GM12878 (cell line): ENCODE data around the gene C9orf50. TPM values are rescaled to one million over a fixed set of nuclear protein-coding genes. Genes with fewer than 3 reads are reported as not detected.

Experiments
- ATAC-seq: fragments of 200-7000 bp; cut with Tn5 transposase; 3 replicates; pipeline ENCODE4 v1.9.1; 2020; ENCODE audit warnings: mild to moderate bottlenecking, moderate library complexity
- BruUV-seq: library from RNA; stranded (reverse); fragments of 400-500 nt; replicated peaks from 2 replicates; lab custom pipeline; 2021; lab: Mats Ljungman, UMichigan
- CTCF ChIA-PET: fragments of 300-600 bp; sonication (Branson Sonifier 250); formaldehyde crosslinking; extraction: SDS; loops from one replicate; lab custom pipeline; 2021; ENCODE audit warnings: inconsistent platforms; lab: Yijun Ruan, JAX
- POLR2A ChIA-PET: fragments of 350-600 bp; formaldehyde crosslinking; extraction: SDS; loops from one replicate; lab custom pipeline; 2021; ENCODE audit warnings: inconsistent platforms; lab: Charles Lee
- RAD21 ChIA-PET: fragments of 300-600 bp; sonication (Branson Sonifier 250); formaldehyde crosslinking; loops from one replicate; lab custom pipeline; 2023; ENCODE audit warnings: antibody characterized with exemption; ENCODE audit not compliant: unreplicated experiment; lab: Charles Lee
- SMC1A ChIA-PET: fragments of 300-600 bp; sonication (Branson Sonifier 250); formaldehyde crosslinking; loops from one replicate; lab custom pipeline; 2023; ENCODE audit not compliant: unreplicated experiment, uncharacterized antibody; lab: Charles Lee
- DNase-seq: peaks from one replicate; pipeline ENCODE4 v3.0.0-alpha.2; 2011; ENCODE audit warnings: low read depth, low spot score
- FAIRE-seq: peaks from 3 replicates; lab custom pipeline; 2011; peaks lifted over from hg19 to GRCh38; lab: Jason Lieb, UNC
- H2AFZ ChIP-seq: 2 replicates; pipeline ENCODE4 v1.6.0; 2011; ENCODE audit warnings: low read depth, low read length, control low read depth; ENCODE audit not compliant: control insufficient read depth
- H3K27ac ChIP-seq: 2 replicates; pipeline ENCODE4 v1.5.1; 2011; ENCODE audit warnings: control low read depth; ENCODE audit not compliant: control insufficient read depth, insufficient read depth
- H3K27me3 ChIP-seq, 2 experiments: replicated peaks in 1 of 2; 2 replicates each; pipeline versions ENCODE4 v1.6.0 to v1.6.1; 2011; ENCODE audit warnings: low read length in 1 of 2; ENCODE audit not compliant: control insufficient read depth in 2 of 2, insufficient read depth in 2 of 2
- H3K36me3 ChIP-seq, 2 experiments: 2 replicates each; pipeline ENCODE4 v1.5.1; 2011; ENCODE audit warnings: low read length in 1 of 2; ENCODE audit not compliant: control insufficient read depth in 2 of 2, insufficient read depth in 2 of 2
- H3K4me1 ChIP-seq: 2 replicates; pipeline ENCODE4 v1.6.1; 2011; ENCODE audit warnings: mild to moderate bottlenecking, low read length, moderate library complexity, mixed read lengths; ENCODE audit not compliant: control insufficient read depth, insufficient read depth
- H3K4me2 ChIP-seq: 2 replicates; pipeline ENCODE4 v1.6.0; 2011; ENCODE audit warnings: control low read depth; ENCODE audit not compliant: control insufficient read depth, insufficient read depth
- H3K4me3 ChIP-seq: fragments of 200-600 bp; sonication (generic); 2 replicates; pipeline ENCODE4 v1.5.1; 2016
- H3K79me2 ChIP-seq: 2 replicates; pipeline ENCODE4 v1.6.0; 2011; ENCODE audit warnings: low read length; ENCODE audit not compliant: control insufficient read depth, insufficient read depth
- H3K9ac ChIP-seq: 2 replicates; pipeline ENCODE4 v1.8.0; 2011; ENCODE audit warnings: low read length, control low read depth, mixed read lengths; ENCODE audit not compliant: control insufficient read depth, insufficient read depth
- H3K9me3 ChIP-seq: replicated peaks from 3 replicates; pipeline ENCODE4 v1.5.1; 2011; ENCODE audit warnings: mild to moderate bottlenecking, low read length; ENCODE audit not compliant: control insufficient read depth, insufficient read depth
- H4K20me1 ChIP-seq: 2 replicates; pipeline ENCODE4 v1.6.0; 2011; ENCODE audit not compliant: control insufficient read depth, insufficient read depth
- ATF7 ChIP-seq: fragments of 450-650 bp; IDR thresholded peaks from 2 replicates; pipeline ENCODE4 v1.6.1; 2016; ENCODE audit warnings: low read depth, mild to moderate bottlenecking
- BMI1 ChIP-seq: fragments of 450-650 bp; IDR thresholded peaks from 2 replicates; pipeline ENCODE4 v1.6.1; 2016; ENCODE audit warnings: mild to moderate bottlenecking, moderate library complexity, borderline replicate concordance
- CBX5 ChIP-seq: sonication (generic); IDR thresholded peaks from 2 replicates; pipeline ENCODE4 v1.6.1; 2016; ENCODE audit warnings: low read depth, moderate library complexity, mild to moderate bottlenecking, inconsistent platforms
- CHD2 ChIP-seq: IDR thresholded peaks from 2 replicates; pipeline ENCODE4 v1.6.1; 2011; ENCODE audit warnings: low read depth, low read length, improper control_type of control experiment, borderline replicate concordance
- FOS ChIP-seq: IDR thresholded peaks from 3 replicates; pipeline ENCODE4 v1.6.1; 2011; ENCODE audit warnings: borderline replicate concordance; ENCODE audit not compliant: insufficient read length; ENCODE audit errors: extremely low read depth
- IKZF1 ChIP-seq: fragments of 450-650 bp; conservative IDR thresholded peaks from 2 replicates; pipeline ENCODE4 v1.6.1; 2017; ENCODE audit warnings: antibody characterized with exemption, mild to moderate bottlenecking
- MXI1 ChIP-seq: fragments of 150-350 bp; IDR thresholded peaks from 2 replicates; pipeline ENCODE4 v1.6.1; 2011; ENCODE audit warnings: low read depth, mild to moderate bottlenecking, inconsistent platforms, low read length, improper control_type of control experiment
- POLR2AphosphoS5 ChIP-seq: IDR thresholded peaks from 2 replicates; pipeline ENCODE4 v1.6.1; 2011; ENCODE audit warnings: mild to moderate bottlenecking, low read length, inconsistent platforms
- RAD21 ChIP-seq: IDR thresholded peaks from 2 replicates; pipeline ENCODE4 v1.6.1; 2011; ENCODE audit warnings: mild to moderate bottlenecking, low read depth, low read length, moderate library complexity; ENCODE audit not compliant: insufficient read depth
- RFX5 ChIP-seq: IDR thresholded peaks from 2 replicates; pipeline ENCODE4 v1.6.1; 2011; ENCODE audit warnings: low read depth, low read length, improper control_type of control experiment
- SMC3 ChIP-seq: IDR thresholded peaks from 2 replicates; pipeline ENCODE4 v1.6.1; 2011; ENCODE audit warnings: low read length, improper control_type of control experiment, borderline replicate concordance
- WGBS: methylation state at CpG from one replicate; pipeline ENCODE4 v1.1.6; 2016; ENCODE audit warnings: low lambda C conversion rate; ENCODE audit not compliant: insufficient replicate concordance, insufficient coverage; ENCODE audit errors: missing lambda C conversion rate; 5-methylcytosine and 5-hydroxymethylcytosine counted together
- in situ Hi-C: fragments of 300-500 bp; cut with MboI; formaldehyde crosslinking; loops from 9 replicates; pipeline ENCODE4 v1.14.3; 2018; ENCODE audit warnings: mixed read lengths
- intact Hi-C: fragments of 100-400 bp; cut with micrococcal nuclease; formaldehyde crosslinking; loops from one replicate; pipeline ENCODE4 v1.14.2; 2022; ENCODE audit not compliant: unreplicated experiment
- polyA plus RNA-seq, 11 experiments: library from polyadenylated mRNA; depleted of rRNA in 4 of 11; unstranded in 6 of 11; stranded (reverse) in 5 of 11; fragments of >200 nt; fragmentation: Nextera tagmentation in 4 of 11; fragmentation: Illumina TruSeq in 1 of 11; extraction: Ambion mirVana in 4 of 11; extraction: Trizol in 1 of 11; gene quantifications; 1 replicate in 1 of 11; 2 replicates in 10 of 11; pipeline versions ENCODE4 v1.2.1 to v1.2.3, GENCODE V29; 2011 to 2016; ENCODE audit warnings: inconsistent platforms in 2 of 11, missing spikeins in 2 of 11, low read depth in 1 of 11
- total RNA-seq, 4 experiments: library from RNA; depleted of rRNA in 3 of 4; stranded (reverse); fragments of >200 nt in 3 of 4; fragmentation: Illumina TruSeq in 1 of 4; extraction: Trizol in 1 of 4; gene quantifications; 2 replicates each; pipeline versions ENCODE4 v1.2.1 to v1.2.3, GENCODE V29; 2013 to 2021
- TF ChIP-seq, protein P1 (sequence below): fragments of 450-650 bp; formaldehyde crosslinking; IDR thresholded peaks from 2 replicates; pipeline ENCODE4 v1.4.0; 2022; ENCODE audit warnings: mild to moderate bottlenecking, moderate library complexity
- TF ChIP-seq, protein P2 (sequence below): IDR thresholded peaks from 2 replicates; pipeline ENCODE4 v1.6.1; 2011; ENCODE audit warnings: low read depth, mild to moderate bottlenecking, low read length, moderate library complexity, borderline replicate concordance; ENCODE audit errors: extremely low read depth
- TF ChIP-seq, protein P3 (sequence below): IDR thresholded peaks from 2 replicates; pipeline ENCODE4 v1.6.1; 2012; ENCODE audit warnings: improper control_type of control experiment, low read depth, low read length; ENCODE audit not compliant: insufficient replicate concordance

The C9orf50 gene
- total and polyA plus RNA-seq, 10 of the 15 experiments (the other 5 are each of a cell fraction or from before 2014, with no cell fraction given) = not detected

DNA sequence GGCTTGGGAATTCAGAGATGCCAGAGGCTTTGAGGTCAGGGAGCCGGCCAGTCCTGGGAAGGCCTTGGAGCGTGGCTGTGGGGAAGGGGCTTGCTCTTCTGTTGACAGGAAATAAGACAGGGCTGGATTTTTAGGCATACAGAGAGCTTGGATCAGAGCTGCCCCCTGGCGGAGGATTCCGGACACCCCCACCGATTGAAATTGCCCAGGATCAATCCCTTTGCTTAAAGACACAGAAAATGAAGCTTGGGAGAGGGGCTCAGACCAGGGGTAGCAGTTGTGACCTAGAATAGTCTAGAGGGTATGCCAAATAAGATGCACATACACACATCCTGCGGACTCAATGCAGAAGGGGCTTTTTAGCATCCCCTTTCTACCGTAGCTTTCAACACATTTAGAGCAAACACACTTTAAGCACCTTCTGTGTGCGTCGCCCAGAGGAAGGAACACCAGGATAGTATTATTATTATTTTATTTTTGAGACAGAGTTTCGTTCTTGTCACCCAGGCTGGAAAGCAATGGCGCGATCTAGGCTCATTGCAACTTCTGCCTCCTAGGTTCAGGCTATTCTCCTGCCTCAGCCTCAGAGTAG, 3.4 kb upstream of the C9orf50 start:
- in situ Hi-C loops (no loop called here), intact Hi-C loops (loop anchor here (1.0 kb wide), 1 partner anchor 485 kb away; no protein-coding TSS in a partner anchor)
- peak; percentile 51 for ATAC-seq
- no peaks in the 10 kb centered on the region for H4K20me1 ChIP-seq
- FAIRE-seq = peak; percentile 92
- ChIA-PET RAD21 (interaction anchor here (0.6 to 6.4 kb wide), 18 partner anchors 13 to 543 kb away, joined by 3 to 130 read pairs (median 4); partner anchors contain the start of genes DOLPP1 and IER5L), POLR2A (interaction anchor here (0.6 to 3.0 kb wide), 14 partner anchors 9 to 1260 kb away, joined by 3 to 21 read pairs (median 3); partner anchors contain the start of gene IER5L), CTCF (interaction anchor here (0.5 to 5.2 kb wide), 48 partner anchors 9 to 1235 kb away, joined by 3 to 194 read pairs (median 4); partner anchors contain the start of genes ASB6, IER5L and TOR1B), SMC1A (interaction anchor here (0.8 to 6.8 kb wide), 16 partner anchors 8 to 492 kb away, joined by 3 to 83 read pairs (median 4); partner anchors contain the start of gene IER5L)
- peaks cover 0 to 3% of the 10 kb centered on the region in 2 experiments; a peak in 1 of 4 replicates for H3K36me3 ChIP-seq
- H3K4me3 ChIP-seq = no peak overlapping the region
- H2AFZ ChIP-seq = peak overlapping the region; percentile 23
- H3K4me1 ChIP-seq = peaks cover 14% of the 10 kb centered on the region
- 33% methylated on average over 12 of the region's 12 CpGs for WGBS
- no peaks in the 10 kb centered on the region for H3K9me3 ChIP-seq
- no peak overlapping the region for H3K4me2 ChIP-seq
- no peak overlapping the region for H3K27ac ChIP-seq
- peaks cover 6 to 9% of the 10 kb centered on the region in 2 experiments for H3K27me3 ChIP-seq
- no TSS peak for BruUV-seq
- H3K79me2 ChIP-seq = peaks cover 32% of the 10 kb centered on the region
- H3K9ac ChIP-seq = no peak overlapping the region
- DNase-seq = no peak
- TF ChIP-seq, protein P1, sequence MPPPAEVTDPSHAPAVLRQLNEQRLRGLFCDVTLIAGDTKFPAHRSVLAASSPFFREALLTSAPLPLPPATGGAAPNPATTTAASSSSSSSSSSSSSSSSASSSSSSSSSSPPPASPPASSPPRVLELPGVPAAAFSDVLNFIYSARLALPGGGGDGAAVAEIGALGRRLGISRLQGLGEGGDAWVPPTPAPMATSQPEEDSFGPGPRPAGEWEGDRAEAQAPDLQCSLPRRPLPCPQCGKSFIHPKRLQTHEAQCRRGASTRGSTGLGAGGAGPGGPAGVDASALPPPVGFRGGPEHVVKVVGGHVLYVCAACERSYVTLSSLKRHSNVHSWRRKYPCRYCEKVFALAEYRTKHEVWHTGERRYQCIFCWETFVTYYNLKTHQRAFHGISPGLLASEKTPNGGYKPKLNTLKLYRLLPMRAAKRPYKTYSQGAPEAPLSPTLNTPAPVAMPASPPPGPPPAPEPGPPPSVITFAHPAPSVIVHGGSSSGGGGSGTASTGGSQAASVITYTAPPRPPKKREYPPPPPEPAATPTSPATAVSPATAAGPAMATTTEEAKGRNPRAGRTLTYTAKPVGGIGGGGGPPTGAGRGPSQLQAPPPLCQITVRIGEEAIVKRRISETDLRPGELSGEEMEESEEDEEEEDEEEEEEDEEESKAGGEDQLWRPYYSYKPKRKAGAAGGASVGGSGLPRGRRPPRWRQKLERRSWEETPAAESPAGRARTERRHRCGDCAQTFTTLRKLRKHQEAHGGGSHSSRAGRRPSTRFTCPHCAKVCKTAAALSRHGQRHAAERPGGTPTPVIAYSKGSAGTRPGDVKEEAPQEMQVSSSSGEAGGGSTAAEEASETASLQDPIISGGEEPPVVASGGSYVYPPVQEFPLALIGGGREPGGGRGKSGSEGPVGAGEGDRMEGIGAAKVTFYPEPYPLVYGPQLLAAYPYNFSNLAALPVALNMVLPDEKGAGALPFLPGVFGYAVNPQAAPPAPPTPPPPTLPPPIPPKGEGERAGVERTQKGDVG (CRISPR knock-in tag) = no peak
- TF ChIP-seq CHD2 (no peak), RFX5 (no peak), SMC3 (peak; percentile 57; the same call in 1 of the 2 replicates), MXI1 (no peak), ATF7 (no peak), POLR2AphosphoS5 (no peak), CBX5 (no peak), IKZF1 (0 out of 2 replicates have a peak, but pooled peaks have one; percentile 26), RAD21 (peak; percentile 54), BMI1 (no peak), FOS (no peak)
- TF ChIP-seq, protein P2, sequence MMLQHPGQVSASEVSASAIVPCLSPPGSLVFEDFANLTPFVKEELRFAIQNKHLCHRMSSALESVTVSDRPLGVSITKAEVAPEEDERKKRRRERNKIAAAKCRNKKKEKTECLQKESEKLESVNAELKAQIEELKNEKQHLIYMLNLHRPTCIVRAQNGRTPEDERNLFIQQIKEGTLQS = no peak
- TF ChIP-seq, protein P3, sequence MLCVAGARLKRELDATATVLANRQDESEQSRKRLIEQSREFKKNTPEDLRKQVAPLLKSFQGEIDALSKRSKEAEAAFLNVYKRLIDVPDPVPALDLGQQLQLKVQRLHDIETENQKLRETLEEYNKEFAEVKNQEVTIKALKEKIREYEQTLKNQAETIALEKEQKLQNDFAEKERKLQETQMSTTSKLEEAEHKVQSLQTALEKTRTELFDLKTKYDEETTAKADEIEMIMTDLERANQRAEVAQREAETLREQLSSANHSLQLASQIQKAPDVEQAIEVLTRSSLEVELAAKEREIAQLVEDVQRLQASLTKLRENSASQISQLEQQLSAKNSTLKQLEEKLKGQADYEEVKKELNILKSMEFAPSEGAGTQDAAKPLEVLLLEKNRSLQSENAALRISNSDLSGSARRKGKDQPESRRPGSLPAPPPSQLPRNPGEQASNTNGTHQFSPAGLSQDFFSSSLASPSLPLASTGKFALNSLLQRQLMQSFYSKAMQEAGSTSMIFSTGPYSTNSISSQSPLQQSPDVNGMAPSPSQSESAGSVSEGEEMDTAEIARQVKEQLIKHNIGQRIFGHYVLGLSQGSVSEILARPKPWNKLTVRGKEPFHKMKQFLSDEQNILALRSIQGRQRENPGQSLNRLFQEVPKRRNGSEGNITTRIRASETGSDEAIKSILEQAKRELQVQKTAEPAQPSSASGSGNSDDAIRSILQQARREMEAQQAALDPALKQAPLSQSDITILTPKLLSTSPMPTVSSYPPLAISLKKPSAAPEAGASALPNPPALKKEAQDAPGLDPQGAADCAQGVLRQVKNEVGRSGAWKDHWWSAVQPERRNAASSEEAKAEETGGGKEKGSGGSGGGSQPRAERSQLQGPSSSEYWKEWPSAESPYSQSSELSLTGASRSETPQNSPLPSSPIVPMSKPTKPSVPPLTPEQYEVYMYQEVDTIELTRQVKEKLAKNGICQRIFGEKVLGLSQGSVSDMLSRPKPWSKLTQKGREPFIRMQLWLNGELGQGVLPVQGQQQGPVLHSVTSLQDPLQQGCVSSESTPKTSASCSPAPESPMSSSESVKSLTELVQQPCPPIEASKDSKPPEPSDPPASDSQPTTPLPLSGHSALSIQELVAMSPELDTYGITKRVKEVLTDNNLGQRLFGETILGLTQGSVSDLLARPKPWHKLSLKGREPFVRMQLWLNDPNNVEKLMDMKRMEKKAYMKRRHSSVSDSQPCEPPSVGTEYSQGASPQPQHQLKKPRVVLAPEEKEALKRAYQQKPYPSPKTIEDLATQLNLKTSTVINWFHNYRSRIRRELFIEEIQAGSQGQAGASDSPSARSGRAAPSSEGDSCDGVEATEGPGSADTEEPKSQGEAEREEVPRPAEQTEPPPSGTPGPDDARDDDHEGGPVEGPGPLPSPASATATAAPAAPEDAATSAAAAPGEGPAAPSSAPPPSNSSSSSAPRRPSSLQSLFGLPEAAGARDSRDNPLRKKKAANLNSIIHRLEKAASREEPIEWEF = peak; percentile 63
